ENCODE data around the gene DIS3L.

DIS3L gene

DNA sequence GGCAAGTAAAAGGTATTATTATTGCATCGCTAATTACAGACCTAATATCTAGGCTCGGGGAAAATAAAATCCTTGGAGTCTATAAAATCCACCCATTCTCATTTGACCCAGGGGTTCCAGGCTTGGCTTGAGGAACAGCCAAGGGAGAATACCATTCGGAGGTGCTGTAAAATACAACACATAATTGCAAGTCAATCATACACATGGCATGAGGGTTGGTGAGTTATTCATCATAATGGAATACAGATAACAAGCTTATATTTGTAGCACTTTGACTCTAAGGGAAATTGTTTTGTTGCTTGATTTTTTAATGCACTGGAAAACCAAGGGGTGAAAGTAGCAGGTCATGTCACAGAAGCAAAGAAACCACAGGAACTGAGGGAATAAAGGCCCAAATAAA, 16.8 kb upstream of the DIS3L start:
- no peak for TF ChIP-seq Cebpa-rat (IDR thresholded peaks at IDR 0.05)
- peaks cover 19% of the 10 kb centered on the region for H3K4me1 ChIP-seq
- no peak overlapping the region for H3K4me3 ChIP-seq

GRCh38 chr15:66278056-66278455, 15.3 kb upstream of the DIS3L start:
- H3K4me1 ChIP-seq = peaks cover 10% of the 10 kb centered on the region
- no peak overlapping the region for H3K4me2 ChIP-seq
- H3K9me3 ChIP-seq = peaks cover 10% of the 10 kb centered on the region; the same call in 1 of the 2 replicates
- no peak overlapping the region for H3K4me3 ChIP-seq
- no peak for TF ChIP-seq Cebpa-rat (IDR thresholded peaks at IDR 0.05)
- H3K9ac ChIP-seq = no peak overlapping the region
- no peaks in the 10 kb centered on the region for H3K27me3 ChIP-seq
- no peaks in the 10 kb centered on the region for H3K36me3 ChIP-seq
- H3K27ac ChIP-seq = no peak overlapping the region
- no peaks in the 10 kb centered on the region for H4K20me1 ChIP-seq

More for the DNA sequence above, 16.8 kb upstream of the DIS3L start:
- H3K27me3 ChIP-seq = no peaks in the 10 kb centered on the region
- H3K27ac ChIP-seq = no peak overlapping the region
- H3K9ac ChIP-seq = no peak overlapping the region
- H3K36me3 ChIP-seq = no peaks in the 10 kb centered on the region
- peaks cover 10% of the 10 kb centered on the region; the same call in 1 of the 2 replicates for H3K9me3 ChIP-seq
- no peaks in the 10 kb centered on the region for H4K20me1 ChIP-seq
- H3K4me2 ChIP-seq = no peak overlapping the region

DNA sequence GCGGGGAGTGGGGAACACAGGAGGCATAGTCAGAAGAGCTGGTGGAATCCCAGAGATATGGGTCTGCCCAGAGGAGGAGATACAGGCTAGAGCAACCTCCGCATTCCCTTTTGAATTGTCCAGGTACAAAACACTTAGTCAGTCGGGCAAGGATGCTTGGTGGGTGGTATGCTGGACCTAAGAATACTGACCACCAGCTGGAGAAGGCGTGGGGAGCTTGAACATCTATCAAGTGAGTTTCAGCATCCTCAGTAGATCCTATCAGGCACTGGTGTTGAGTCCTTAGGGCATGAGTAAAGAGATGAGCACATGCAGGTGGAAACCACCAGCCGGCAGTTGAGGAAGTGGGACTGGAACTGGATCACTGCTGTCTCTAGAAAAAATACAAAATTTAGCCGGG, 14.7 kb upstream of the DIS3L start:
- H3K9me3 ChIP-seq = peaks cover 10% of the 10 kb centered on the region; the same call in 1 of the 2 replicates
- peaks cover 4% of the 10 kb centered on the region for H3K4me1 ChIP-seq
- no peaks in the 10 kb centered on the region for H4K20me1 ChIP-seq
- no peaks in the 10 kb centered on the region for H3K36me3 ChIP-seq
- no peak for TF ChIP-seq Cebpa-rat (IDR thresholded peaks at IDR 0.05)
- H3K27ac ChIP-seq = no peak overlapping the region
- H3K4me2 ChIP-seq = no peak overlapping the region
- no peaks in the 10 kb centered on the region for H3K27me3 ChIP-seq
- H3K9ac ChIP-seq = no peak overlapping the region
- no peak overlapping the region for H3K4me3 ChIP-seq

GRCh38 chr15:66284271-66284670, 9.1 kb upstream of the DIS3L start:
- Histone ChIP-seq H3K27ac (no peak overlapping the region), H3K4me2 (no peak overlapping the region), H3K4me1 (peaks cover 10% of the 10 kb centered on the region), H3K9ac (no peak overlapping the region), H4K20me1 (no peaks in the 10 kb centered on the region), H3K9me3 (no peaks in the 10 kb centered on the region), H3K4me3 (no peak overlapping the region), H3K27me3 (no peaks in the 10 kb centered on the region), H3K36me3 (no peaks in the 10 kb centered on the region)
- TF ChIP-seq Cebpa-rat (IDR thresholded peaks at IDR 0.05) = no peak

DNA sequence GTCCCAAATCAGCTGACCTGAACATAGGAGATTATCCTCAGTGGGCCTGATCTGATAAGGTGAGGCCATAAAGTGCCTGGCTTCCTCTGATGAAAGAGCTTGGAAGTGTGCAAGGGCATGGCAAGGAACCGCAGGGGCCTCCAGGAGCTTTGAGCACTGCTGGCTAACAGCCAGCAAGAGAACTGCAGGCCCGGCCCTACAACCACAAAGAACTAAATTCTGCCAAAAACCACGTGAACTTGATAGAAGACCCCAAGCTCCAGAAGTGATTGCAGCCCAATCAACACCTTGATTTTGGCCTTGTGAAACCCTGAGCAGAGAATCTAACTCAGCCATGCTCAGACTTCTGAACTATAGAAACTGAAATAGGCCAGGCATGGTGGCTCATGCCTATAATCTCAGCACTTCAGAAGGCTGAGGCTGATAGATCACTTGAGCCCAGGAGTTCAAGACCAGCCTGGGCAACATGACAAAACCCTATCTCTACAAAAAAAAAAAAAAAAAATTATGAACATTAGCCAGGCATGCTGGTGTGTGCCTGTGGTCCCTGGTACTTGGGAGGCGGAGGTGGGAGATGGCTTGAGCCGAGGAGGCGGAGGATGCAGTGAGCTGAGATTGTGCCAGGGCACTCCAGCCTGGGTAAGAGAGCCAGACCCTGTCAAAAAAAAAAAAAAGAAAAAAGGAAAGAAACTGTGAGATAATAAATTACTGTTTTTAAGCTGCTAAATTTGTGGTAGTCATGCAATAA, 7.7 kb upstream of the DIS3L start:
- H4K20me1 ChIP-seq = no peaks in the 10 kb centered on the region
- peak overlapping the region; percentile 43 for H3K4me2 ChIP-seq
- no peaks in the 10 kb centered on the region for H3K36me3 ChIP-seq

DNA sequence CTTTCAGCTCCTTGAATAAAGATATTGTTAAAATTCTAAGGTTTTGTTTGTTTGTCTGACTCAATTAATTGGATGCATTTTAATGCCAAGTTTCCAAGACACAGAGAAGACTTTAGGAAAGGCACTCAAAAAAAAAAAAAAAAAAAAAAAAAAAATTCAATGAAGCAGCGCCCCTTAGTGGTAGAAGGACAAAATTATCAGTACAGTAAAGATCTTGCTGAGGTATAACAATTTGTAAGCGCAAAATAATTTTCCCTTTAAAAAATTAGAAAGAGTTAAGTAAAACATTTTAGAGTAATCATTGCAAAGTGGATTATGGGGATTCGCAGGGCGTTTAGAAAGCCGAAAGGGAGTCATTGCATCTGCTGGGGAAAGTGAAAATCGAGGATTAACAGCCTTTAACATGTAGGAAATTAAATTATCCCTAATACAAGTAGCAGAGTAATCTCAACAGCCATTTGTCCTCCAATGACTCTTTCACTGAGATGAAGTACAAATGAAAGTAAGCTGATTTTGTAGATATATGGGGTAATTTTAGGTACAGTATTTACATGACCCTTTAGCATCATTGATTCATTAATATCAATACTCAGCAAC, 5.8 kb upstream of the DIS3L start:
- no peak for TF ChIP-seq Cebpa-rat (IDR thresholded peaks at IDR 0.05)
- no peak overlapping the region for H3K4me2 ChIP-seq
- no peak overlapping the region for H3K27ac ChIP-seq
- no peaks in the 10 kb centered on the region for H3K27me3 ChIP-seq
- H3K4me3 ChIP-seq = no peak overlapping the region
- H4K20me1 ChIP-seq = no peaks in the 10 kb centered on the region
- H3K36me3 ChIP-seq = no peaks in the 10 kb centered on the region
- H3K4me1 ChIP-seq = peaks cover 39% of the 10 kb centered on the region
- no peak overlapping the region for H3K9ac ChIP-seq
- no peaks in the 10 kb centered on the region for H3K9me3 ChIP-seq

More for the DNA sequence above, 7.7 kb upstream of the DIS3L start:
- Histone ChIP-seq H3K27ac (no peak overlapping the region), H3K9ac (peak overlapping the region; percentile 28; the same call in 1 of the 2 replicates), H3K4me3 (no peak overlapping the region), H3K9me3 (no peaks in the 10 kb centered on the region), H3K4me1 (peaks cover 23% of the 10 kb centered on the region), H3K27me3 (no peaks in the 10 kb centered on the region)
- TF ChIP-seq Cebpa-rat (IDR thresholded peaks at IDR 0.05) = no peak

- Histone ChIP-seq H3K9me3 (no peaks in the 10 kb centered on the region), H3K27ac (no peak overlapping the region), H3K9ac (no peak overlapping the region), H3K36me3 (no peaks in the 10 kb centered on the region), H3K27me3 (no peaks in the 10 kb centered on the region), H4K20me1 (no peaks in the 10 kb centered on the region), H3K4me1 (peaks cover 43% of the 10 kb centered on the region), H3K4me3 (no peak overlapping the region), H3K4me2 (no peak overlapping the region)
- no peak for TF ChIP-seq Cebpa-rat (IDR thresholded peaks at IDR 0.05)
Observed at GRCh38 chr15:66288093-66288492, 5.3 kb upstream of the DIS3L start.

- Histone ChIP-seq H3K36me3 (no peaks in the 10 kb centered on the region), H3K4me1 (peaks cover 43% of the 10 kb centered on the region), H4K20me1 (no peaks in the 10 kb centered on the region), H3K27me3 (no peaks in the 10 kb centered on the region), H3K27ac (no peak overlapping the region), H3K4me3 (no peak overlapping the region), H3K9me3 (no peaks in the 10 kb centered on the region), H3K4me2 (no peak overlapping the region), H3K9ac (no peak overlapping the region)
- TF ChIP-seq Cebpa-rat (IDR thresholded peaks at IDR 0.05) = no peak
Observed at GRCh38 chr15:66288551-66289185, 4.7 kb upstream of the DIS3L start.

- H3K27me3 ChIP-seq = no peaks in the 10 kb centered on the region
- peak overlapping the region; percentile 61 for H3K4me2 ChIP-seq
- no peaks in the 10 kb centered on the region for H3K9me3 ChIP-seq
- no peaks in the 10 kb centered on the region for H4K20me1 ChIP-seq
- H3K9ac ChIP-seq = no peak overlapping the region
- H3K4me1 ChIP-seq = peaks cover 52% of the 10 kb centered on the region
- TF ChIP-seq Cebpa-rat (IDR thresholded peaks at IDR 0.05) = no peak
- H3K27ac ChIP-seq = no peak overlapping the region
- no peaks in the 10 kb centered on the region for H3K36me3 ChIP-seq
- H3K4me3 ChIP-seq = no peak overlapping the region
Observed at GRCh38 chr15:66290007-66290406, 3.4 kb upstream of the DIS3L start.

GRCh38 chr15:66290518-66290917, 2.9 kb upstream of the DIS3L start:
- no peak for TF ChIP-seq Cebpa-rat (IDR thresholded peaks at IDR 0.05)
- Histone ChIP-seq H3K9me3 (no peaks in the 10 kb centered on the region), H3K9ac (no peak overlapping the region), H3K4me3 (no peak overlapping the region), H3K36me3 (no peaks in the 10 kb centered on the region), H3K4me2 (peak overlapping the region; percentile 61), H3K27me3 (no peaks in the 10 kb centered on the region), H3K27ac (no peak overlapping the region), H3K4me1 (peaks cover 54% of the 10 kb centered on the region), H4K20me1 (no peaks in the 10 kb centered on the region)

All from BLaER1 (cell line).